ENCODE data around the gene FFAR2. TPM values are rescaled to one million over a fixed set of nuclear protein-coding genes. Genes with fewer than 3 reads are reported as not detected.
A peak's percentile ranks its signal among the peaks of the same experiment; 100 is the strongest.
"Not testable (repeated sequence)": the region's sequence is repeated elsewhere in the genome, so short reads cannot be mapped to it uniquely, and the experiment has no call there.

FFAR2 gene
- total RNA-seq, 1 donor from 2014 or later = not detected

DNA sequence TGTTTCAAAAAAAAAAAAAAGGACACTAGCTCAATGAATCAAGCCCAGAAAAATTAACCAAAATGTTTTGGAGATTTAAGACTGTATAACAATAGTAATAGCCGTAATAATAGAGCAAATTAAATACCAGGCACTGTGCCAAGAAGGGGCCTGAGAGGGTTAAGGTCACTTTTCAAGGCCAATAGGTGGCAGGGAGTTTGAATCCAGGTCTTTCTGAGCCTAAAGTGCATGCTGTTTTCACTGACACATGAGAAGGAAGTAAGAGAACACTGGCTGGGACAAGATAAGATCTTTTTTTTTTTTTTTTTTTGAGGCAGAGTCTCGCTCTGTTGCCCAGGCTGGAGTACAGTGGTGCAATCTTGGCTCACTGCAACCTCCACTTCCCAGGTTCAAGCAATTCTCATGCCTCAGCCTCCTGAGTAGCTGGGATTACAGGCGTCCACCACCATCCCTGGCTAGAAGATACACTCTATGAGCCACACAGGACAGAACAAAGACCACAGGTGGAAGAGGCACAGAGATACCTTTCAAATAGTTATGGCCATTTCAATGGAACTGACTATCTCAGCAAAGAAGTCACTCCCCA, 7.7 kb downstream of the FFAR2 start:
- DNase-seq (ENCODE audit: low read depth in 2 of 2) = no peak

DNA sequence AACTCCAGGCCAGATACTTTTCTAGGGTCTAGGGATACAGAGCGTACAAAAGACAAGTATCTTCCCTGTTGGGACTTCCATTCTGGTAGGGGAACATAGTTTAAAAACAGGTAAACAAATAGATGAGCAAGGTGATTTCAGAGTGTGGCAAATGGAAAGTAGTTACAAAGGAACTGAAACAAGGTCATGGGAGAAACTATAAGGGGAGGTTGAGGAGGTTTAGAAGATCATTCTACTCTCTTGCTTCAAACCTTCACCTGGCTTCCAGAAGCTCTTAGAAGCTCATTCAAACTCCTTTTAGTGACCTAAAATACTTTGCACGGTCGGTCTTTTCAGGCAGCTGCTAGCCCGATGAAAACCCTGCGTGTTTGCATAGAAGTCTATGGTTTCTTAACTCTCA, 9.1 kb downstream of the FFAR2 start:
- no peak for DNase-seq (ENCODE audit: low read depth in 2 of 2)

DNA sequence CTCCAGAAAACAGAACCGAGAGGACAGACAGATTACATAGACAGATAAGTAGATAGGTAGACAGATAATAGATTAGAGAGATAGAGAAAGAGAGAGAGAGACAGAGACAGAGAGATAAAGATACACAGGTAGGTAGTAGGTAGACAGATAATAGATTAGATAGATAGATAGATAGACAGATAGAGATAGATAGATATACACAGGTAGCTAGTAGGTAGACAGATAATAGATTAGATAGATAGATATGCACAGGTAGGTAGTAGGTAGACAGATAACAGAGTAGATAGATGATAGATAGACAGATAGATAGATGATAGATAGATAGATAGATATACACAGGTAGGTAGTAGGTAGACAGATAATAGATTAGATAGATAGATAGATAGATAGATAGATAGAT, 10.1 kb downstream of the FFAR2 start:
- no peak for DNase-seq (ENCODE audit: low read depth in 2 of 2)

DNA sequence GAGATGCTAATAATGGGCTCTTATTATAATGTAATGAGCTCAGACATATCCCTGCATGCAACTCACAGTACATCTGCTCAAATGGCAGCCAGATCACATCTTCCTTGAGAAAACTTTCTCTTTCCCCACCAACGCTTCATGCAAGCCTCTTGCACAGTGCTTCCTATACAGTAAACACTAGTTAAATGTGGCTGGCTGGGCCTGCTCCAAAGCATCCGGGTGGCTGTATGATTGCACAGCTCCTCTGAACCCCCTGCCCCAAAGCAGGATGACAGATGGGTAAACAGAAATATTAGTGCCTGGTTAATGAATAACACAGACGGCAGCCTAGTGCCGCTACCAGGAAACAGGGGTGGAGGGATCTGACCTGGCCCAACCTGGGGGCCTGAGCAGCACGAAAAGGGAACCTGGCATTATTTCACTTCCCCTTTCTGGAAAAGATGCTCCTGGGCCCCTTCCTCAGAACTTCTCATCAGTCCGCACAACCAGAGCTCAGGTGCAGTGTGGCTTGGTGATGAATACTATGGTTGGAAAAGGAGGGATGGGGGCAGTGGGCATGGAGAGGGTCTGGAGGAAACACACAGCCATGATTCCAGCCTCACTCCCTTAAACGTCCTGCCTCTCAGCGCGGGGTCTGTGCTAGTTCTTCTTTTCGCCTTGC, 10.8 kb downstream of the FFAR2 start:
- peak in 1 of 2 donors; percentile 3 for DNase-seq (ENCODE audit: low read depth in 2 of 2)

DNA sequence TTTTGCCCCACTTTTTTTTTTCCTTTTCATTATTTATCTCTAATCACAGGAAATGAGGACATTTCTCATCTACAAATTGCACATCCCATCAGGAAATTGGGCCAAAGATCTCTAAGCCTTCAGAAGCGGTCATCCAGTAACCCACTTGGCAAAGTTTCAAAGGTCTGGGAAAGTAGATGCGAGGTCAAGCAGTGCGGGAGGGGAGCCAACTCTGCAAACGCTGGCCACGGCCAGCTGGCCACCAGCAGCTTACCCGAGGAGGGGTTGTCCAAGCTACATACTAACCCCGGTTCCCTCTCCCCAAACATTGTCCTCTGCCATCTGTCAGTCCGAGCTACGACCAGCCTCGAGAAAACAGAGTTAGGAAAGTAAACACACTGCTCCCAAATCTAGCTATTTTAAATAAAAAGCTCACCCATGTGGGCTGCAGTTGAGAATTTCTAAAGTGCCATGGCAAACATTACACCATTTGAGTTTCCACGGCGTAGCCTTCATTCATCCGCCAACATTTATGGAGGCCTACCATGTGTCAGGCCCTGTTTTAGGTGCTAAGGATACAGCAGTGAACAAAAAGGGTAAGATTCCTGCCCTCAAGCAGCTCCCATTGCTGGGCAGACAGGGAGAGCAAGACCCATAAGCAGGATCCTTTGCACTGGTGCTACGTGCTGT, 11.5 kb downstream of the FFAR2 start:
- peak; percentile 60 to 75 for DNase-seq (ENCODE audit: low read depth in 2 of 2)

DNA sequence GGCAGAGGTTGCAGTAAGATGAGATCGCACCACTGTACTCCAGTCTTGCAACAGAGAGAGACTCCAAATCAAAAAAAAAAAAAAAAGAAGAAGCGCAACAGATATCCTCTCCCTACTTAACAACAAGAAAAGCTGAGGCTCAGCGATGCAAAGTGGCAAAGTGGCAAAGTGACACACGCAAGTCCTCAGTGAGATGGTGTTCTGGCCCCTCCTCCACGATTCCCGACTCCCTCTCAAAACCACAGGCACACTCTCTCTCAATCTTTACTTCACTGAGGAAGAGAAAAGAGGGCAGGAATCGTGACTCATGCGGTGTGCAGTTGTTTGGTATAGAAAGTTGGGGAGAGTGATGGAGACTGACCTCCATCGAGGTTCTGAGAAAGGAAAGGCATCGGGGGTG, 12.6 kb downstream of the FFAR2 start:
- DNase-seq (ENCODE audit: low read depth in 2 of 2) = no peak

DNA sequence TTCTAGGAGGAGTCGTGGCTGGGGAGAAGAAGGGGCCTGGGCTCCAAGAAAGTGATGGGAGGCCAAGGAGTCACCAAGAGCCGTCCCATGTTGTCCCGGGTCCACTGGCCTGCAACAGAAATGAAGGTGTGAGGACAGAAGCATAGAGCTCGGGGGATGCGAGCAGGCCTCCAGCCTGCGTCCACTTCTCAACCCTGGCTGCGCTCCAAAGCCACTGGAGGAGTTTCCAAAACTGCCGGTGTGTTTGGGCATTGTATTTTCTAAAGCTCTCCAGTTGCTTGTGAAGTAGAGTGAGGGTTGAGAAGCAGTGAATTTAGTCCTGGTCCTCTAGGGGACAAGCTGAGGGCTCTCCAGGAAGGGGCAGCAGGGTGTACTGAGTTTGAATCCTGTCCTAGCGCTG, 13.0 kb downstream of the FFAR2 start:
- DNase-seq (ENCODE audit: low read depth in 2 of 2) = no peak

DNA sequence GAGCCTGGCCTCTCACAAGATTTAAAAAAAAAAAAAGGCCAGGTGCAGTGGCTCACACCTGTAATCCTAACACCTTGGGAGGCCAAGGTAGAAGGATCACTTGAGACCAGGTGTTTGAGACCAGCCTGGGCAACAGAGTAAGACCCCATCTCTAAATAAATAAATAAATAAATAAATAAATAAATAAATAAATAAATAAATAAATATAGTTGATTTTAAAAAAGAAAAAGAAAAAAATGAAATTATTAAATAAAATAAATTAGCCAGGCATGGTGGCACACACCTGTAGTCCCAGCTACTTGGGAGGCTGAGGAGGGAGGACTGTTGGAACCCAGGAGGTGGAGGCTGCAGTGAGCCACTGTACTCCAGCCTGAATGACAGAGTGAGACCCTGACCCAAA, 13.7 kb downstream of the FFAR2 start:
- DNase-seq (ENCODE audit: low read depth in 2 of 2) = not testable (repeated sequence)

DNA sequence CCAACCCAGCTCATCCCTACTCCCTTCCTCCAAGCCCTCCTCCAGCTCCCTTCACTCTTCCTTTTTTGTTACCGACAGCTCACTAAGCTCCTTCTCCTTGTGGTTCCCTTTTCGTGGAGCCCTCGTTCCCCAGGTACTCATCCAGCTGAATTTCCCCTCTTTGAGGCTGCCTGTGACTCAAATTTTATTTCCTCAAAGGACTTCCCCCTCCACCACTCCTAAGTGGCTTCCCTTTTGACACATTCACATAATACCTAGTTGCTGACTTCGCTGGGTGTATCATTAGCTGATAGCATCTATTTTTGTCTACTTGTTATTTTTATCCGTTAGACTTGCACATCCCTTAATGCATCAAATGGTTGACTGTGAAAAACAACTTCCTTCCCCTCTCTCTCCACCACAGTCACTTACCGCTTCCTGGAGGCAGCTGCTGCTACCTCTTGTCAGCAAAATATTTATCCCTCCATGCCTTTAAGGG, 14.5 kb downstream of the FFAR2 start:
- peak in 1 of 2 donors; percentile 9 for DNase-seq (ENCODE audit: low read depth in 2 of 2)

DNA sequence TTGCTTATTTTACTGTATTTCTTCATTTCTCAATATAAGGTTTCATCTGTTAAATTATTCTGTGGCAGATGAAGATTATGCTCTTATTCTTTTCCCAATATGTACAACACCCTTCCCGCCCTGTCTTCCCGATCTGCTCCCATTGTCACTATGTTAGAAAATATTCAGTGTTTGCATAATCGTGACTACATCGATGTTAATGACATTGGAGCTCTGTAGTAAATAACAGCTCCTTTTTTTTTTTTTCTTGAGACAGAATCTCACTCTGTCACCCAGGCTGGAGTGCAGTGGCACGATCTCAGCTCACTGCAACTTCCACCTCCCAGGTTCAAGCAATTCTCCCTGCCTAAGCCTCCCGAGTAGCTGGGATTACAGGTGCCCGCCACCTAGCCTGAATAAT, 14.9 kb downstream of the FFAR2 start:
- not testable (repeated sequence) for DNase-seq (ENCODE audit: low read depth in 2 of 2)

DNA sequence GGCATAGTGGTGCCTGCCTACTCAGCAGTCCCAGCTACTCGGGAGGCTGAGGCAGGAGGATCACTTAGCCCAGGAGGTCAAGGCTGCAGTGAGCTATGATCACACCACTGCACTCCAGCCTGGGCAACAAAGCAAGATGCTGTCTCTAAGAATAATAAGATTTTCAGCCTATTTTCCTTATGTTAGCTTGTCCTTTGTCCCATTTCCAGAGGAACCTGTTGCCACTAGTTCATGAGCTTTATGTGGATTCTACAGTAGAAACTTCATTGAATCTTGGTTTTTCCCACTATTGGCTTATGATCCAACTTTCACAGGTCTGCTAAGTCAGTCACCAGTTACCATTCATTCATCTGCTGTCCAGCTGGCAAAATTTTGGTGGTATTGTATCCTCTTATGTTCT, 18.2 kb downstream of the FFAR2 start:
- no peak for DNase-seq (ENCODE audit: low read depth in 2 of 2)

DNA sequence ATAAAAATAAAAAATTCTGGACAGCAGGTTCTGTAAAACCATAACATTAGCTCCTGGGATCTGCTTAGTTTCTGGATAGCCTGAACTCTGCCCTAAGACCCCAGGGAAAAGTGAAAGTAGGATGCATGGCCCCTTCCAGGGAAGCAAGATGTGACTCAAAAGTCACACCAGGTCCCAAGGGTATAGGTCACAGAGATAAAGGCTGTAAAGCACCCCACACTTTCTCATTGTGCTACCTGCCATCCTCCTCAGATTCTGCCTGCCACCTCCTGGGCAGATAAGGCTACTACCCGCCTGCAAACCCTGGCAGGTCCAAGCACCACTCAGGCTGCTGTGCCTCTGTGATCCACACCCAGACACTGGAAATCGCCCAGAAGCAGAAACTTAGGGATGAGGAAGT, 20.6 kb downstream of the FFAR2 start:
- peak; percentile 20 to 37 for DNase-seq (ENCODE audit: low read depth in 2 of 2)

DNA sequence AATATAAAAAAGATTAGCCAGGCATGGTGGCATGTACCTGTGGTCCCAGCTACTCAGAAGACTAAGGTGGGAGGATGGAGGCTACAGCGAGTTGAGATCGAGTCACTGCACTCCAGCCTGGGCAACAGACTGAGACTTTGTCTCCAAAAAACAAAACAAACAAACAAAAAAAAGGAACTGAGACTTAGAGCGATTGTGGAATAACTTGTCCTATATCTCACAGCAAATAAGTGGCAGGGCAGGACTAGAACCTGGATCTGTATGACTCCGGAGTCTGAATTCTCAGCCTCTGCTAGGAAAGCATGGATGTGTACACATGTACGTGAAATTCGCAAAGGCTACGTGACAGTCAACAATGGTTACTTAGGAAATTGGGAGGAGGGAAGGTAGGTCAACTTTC, 22.1 kb downstream of the FFAR2 start:
- no peak for DNase-seq (ENCODE audit: low read depth in 2 of 2)

DNA sequence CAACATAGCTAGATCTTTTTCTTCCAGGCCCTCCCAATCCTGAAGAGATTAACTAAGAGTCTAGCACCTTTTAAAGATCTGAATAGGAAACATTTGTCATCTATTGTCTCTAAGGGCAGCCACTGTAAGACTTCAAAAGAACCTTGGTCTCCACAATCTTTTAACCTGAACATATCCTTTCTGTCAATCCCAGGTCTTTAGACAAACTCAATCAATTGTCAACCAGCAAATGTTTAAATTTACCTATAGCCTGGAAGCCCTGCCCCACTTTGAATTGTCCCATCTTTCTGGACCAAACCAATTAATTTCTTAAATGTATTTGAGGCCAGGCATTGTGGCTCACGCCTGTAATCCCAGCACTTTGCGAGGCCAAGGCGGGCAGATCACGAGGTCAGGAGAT, 23.0 kb downstream of the FFAR2 start:
- not testable (repeated sequence) for DNase-seq (ENCODE audit: low read depth in 2 of 2)

DNA sequence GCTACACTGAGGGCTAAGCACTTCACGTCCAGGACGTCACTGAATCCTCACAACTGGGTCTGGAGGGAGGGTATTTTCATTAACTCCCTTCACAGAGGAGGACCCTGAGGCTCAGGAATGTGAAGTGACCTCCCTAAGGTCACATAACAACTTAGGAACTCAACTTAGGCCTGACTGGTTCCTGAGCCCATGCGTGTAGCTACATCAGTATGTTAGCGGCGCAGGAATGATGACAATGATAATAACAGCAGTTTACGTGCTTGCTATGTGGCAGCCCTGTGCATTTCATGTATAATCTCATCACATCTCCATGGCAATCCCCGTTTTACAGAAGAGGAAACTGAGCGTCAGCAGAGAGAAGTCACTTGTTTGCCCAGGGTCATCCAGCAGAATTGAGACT, 23.9 kb downstream of the FFAR2 start:
- no peak for DNase-seq (ENCODE audit: low read depth in 2 of 2)

DNA sequence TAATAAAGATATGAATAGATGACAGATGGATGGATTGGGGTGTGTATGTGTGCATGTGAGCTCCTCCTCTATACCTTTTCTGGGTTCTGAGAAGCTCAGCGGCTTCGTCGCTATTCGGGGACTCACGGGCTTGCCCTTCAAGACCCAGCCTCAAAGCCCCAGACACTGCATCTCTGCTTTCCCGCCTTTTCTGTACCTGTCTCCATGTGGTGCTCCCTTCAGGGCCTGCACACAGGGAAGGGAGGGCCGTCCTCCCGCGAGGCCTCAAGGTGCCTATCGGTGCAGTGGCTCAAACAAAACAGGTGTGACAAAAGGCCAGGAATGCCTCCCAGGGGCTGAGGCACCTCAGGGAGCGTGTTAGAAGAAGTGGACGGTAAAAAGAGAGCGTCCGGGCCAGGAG, 26.0 kb downstream of the FFAR2 start:
- DNase-seq (ENCODE audit: low read depth in 2 of 2) = no peak

DNA sequence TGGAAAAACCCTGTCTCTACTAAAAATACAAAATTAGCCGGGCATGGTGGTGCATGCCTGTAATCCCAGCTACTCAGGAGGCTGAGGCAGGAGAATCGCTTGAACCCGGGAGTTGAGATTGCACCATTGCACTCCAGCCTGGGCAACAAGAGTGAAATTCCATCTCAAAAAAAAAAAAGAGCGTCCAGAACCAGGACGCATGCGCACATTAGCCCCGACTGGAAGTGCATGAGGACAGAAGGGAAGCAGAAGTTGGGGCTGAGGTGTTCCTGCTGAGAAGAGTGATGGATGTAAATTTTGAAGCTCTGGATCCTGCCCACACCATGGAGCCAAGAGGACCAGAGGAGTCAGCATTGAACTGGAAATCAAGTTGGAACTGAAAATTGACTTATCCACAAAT, 26.5 kb downstream of the FFAR2 start:
- not testable (repeated sequence) for DNase-seq (ENCODE audit: low read depth in 2 of 2)

DNA sequence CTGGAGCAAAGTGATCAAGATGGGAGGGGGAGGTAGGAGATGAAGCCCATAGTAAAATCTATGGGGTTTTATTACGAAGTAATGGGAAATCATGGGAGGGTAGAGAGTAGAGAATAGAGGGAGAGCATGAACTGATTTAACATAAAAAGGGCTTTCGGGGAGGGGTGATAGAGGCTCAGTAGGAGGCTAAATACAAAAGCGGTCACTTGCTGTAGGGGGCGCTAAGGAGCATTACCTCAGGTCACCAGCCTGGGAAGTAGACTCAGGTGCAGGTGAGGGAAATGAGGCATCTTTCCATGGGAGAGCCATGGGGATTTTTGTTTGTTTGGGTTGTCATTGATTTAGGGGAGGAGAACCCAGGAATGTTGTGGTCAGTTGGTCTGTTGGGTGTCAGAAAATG, 28.1 kb downstream of the FFAR2 start:
- DNase-seq (ENCODE audit: low read depth in 2 of 2) = no peak

DNA sequence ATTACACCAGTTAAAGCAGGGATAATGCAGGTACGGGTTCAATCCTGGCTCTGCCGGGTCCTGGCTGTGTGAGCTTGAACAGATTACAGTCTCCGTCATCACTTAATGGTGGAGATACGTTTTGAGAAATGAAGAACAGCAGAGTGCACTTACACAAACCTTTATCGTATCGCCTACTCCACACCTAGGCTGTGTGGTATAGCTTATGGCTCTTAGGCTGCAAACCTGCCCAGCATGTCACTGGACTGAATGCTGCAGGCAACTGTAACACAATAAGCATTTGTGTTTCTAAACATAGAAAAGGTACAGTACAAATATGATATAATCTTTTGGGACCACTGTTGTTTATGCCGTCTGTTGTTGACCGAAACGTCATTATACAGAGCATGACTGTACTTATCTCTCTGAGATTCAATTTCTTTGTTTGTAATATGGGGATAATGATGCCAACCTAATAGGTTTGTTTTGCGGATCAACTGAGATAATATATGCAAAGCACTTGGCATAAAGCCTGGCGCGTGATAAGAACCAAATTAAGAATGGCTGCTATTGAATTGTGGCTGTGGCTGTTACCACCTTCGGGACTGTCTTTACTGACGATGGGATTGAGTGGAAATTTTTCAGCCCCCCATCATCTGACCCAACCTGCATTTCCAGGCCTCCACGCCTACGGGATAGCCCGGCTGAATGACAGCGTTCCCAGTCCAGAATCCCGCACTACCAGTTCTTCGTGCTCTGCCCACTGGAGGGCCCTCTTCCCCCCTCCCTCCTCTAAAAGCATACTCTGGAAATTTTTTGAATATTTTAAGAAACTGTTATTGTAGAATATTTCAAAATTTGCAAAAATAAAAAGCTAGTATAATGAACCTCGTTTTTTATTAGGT, 31.0 kb downstream of the FFAR2 start:
- DNase-seq (ENCODE audit: low read depth in 2 of 2) = no peak

DNA sequence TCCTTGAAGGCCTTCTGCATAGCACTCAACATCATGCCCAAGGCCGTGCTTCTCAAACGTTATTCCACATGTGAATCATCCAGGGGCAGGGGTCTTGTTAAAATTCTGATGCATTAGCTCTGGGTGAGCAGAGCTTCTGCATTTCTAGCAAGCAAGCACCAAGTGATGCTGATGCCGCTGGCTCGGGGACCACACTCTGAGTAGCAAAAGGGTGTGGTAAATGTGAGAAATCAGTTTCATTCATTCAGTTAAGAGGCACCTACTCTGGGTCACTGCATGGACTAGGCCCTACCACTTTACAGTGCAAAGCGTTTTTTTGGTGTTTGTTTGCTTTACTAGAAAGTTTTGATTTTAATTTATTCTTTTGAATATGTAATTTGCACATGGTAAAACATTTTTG, 35.0 kb downstream of the FFAR2 start:
- DNase-seq (ENCODE audit: low read depth in 2 of 2) = no peak

DNA sequence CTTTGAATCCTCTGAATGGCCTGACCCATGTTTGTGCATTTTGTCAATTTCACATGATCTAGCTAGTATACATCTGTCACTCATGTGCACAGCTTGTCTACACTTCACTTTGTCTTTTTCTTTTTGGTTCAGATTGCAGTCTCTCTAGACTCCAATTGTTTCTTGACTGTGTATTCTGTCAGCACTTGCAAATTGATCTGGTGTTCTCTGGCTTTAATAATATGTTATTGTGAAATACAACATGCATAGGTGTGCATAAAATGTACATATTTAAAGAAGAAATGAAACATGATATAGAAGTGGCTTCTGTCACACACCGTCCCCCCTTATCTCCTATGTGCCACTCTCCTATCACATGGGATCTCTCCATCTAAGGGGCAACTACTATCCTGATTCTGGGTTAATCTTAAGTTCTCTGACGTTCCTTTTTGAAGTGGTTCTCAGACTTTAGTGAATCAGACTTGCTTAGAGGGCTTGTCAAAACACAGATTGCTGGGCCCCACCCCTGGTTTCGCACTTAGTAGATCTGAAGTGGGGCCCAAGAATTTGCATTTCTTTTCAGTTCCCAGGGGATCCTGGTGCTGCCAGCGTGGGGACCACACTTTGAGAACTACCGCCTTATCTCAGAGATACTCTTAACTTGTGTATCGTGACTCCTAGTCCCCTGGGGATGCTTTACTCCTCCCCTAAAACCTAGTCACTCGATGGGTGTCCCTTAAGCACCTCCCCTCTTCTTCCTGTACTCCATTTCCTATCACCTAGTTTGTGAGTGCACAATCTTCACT, 36.4 kb downstream of the FFAR2 start:
- no peak for DNase-seq (ENCODE audit: low read depth in 2 of 2)
